HG03280 (cell line): ENCODE measurements around the gene KCNAB2.

ENCODE experiments used
- ATAC-seq: cut with Tn5 transposase; IDR thresholded peaks from one replicate; pipeline ENCODE4 v1.9.1; 2021; ENCODE audit warnings: mild to moderate bottlenecking, moderate library complexity; ENCODE audit not compliant: unreplicated experiment

KCNAB2 gene

GRCh38 chr1:6144175-6144574 lies 98.5 kb downstream of the KCNAB2 start:
- no peak for ATAC-seq

GRCh38 chr1:6144647-6145395 lies 99.1 kb downstream of the KCNAB2 start:
- no peak for ATAC-seq

- ATAC-seq, result no peak
These were observed 99.7 kb downstream of the KCNAB2 start for GRCh38 chr1:6145396-6145750.

- no peak for ATAC-seq
These were observed 100.2 kb downstream of the KCNAB2 start for GRCh38 chr1:6145864-6146410.

- ATAC-seq, result no peak
These were observed 103.0 kb downstream of the KCNAB2 start for GRCh38 chr1:6148497-6149241.

- ATAC-seq, result no peak
These were observed 103.9 kb downstream of the KCNAB2 start for GRCh38 chr1:6149597-6149996.

GRCh38 chr1:6150006-6150938 lies 104.6 kb downstream of the KCNAB2 start:
- ATAC-seq, result no peak
